CD4-positive, alpha-beta T cell treated with Interleukin-17A for 1 hour (primary cell): ENCODE data around the gene VPS52.
"Not testable (repeated sequence)": the region's sequence is repeated elsewhere in the genome, so short reads cannot be mapped to it uniquely, and the experiment has no call there.

Source experiments
- DNase-seq: peaks from one replicate; pipeline ENCODE4 v3.0.0-alpha.2; 2020

The VPS52 gene

GRCh38 chr6:33278810-33279209 is 7.1 kb upstream of the VPS52 start:
- DNase-seq: no peak

GRCh38 chr6:33278392-33278741 is 6.7 kb upstream of the VPS52 start:
- no peak for DNase-seq

GRCh38 chr6:33277663-33278391 is 6.2 kb upstream of the VPS52 start:
- peak; percentile 42 for DNase-seq

GRCh38 chr6:33276864-33277662 is 5.4 kb upstream of the VPS52 start, which contains the start of gene B3GALT4:
B3GALT4 (plus strand) TSS chr6:33277123; CDS start chr6:33277420, 297 bp downstream.
- peak; percentile 78 for DNase-seq

GRCh38 chr6:33276581-33276863 is 4.8 kb upstream of the VPS52 start:
- no peak for DNase-seq

- not testable (repeated sequence) for DNase-seq
These were observed 4.3 kb upstream of the VPS52 start for GRCh38 chr6:33275795-33276580.

GRCh38 chr6:33273924-33274902 is 2.5 kb upstream of the VPS52 start:
- no peak for DNase-seq

GRCh38 chr6:33273129-33273923 is 1.6 kb upstream of the VPS52 start:
- no peak for DNase-seq

- peak; percentile 37 for DNase-seq
These were observed 826 bp upstream of the VPS52 start for GRCh38 chr6:33272275-33273128.

- DNase-seq: no peak
These were observed 584 bp downstream of the VPS52 start for GRCh38 chr6:33271117-33271467.

- no peak for DNase-seq
These were observed 7.7 kb downstream of the VPS52 start for GRCh38 chr6:33264015-33264414.

GRCh38 chr6:33262490-33262889 is 9.2 kb downstream of the VPS52 start:
- DNase-seq: not testable (repeated sequence)

GRCh38 chr6:33259032-33259431 is 12.6 kb downstream of the VPS52 start:
- DNase-seq: no peak

GRCh38 chr6:33254591-33254990 is 17.1 kb downstream of the VPS52 start:
- DNase-seq: no peak

GRCh38 chr6:33252759-33253158 is 18.9 kb downstream of the VPS52 start:
- DNase-seq: no peak

- DNase-seq: no peak
These were observed 20.2 kb downstream of the VPS52 start for GRCh38 chr6:33251395-33252012.

- no peak for DNase-seq
These were observed 20.9 kb downstream of the VPS52 start for GRCh38 chr6:33250731-33251130.

- DNase-seq: no peak
These were observed 21.7 kb downstream of the VPS52 start for GRCh38 chr6:33249732-33250630.
